HG03442 (cell line): ENCODE data around the gene PLBD2.

Source experiments
- ATAC-seq: cut with Tn5 transposase; IDR thresholded peaks from one replicate; pipeline ENCODE4 v1.9.1; 2021; ENCODE audit warnings: mild to moderate bottlenecking, moderate library complexity; ENCODE audit not compliant: unreplicated experiment

The PLBD2 gene

GRCh38 chr12:113368331-113368730 is 9.9 kb downstream of the PLBD2 start:
- no peak for ATAC-seq

GRCh38 chr12:113369391-113369985 is 11.1 kb downstream of the PLBD2 start:
- ATAC-seq, result no peak

GRCh38 chr12:113370923-113371682 is 12.7 kb downstream of the PLBD2 start:
- no peak for ATAC-seq

GRCh38 chr12:113371808-113372207 is 13.4 kb downstream of the PLBD2 start:
- ATAC-seq, result no peak

- ATAC-seq, result no peak
Measured at GRCh38 chr12:113372371-113372770, 14.0 kb downstream of the PLBD2 start.

- no peak for ATAC-seq
Measured at GRCh38 chr12:113373440-113373839, 15.1 kb downstream of the PLBD2 start.

- ATAC-seq, result no peak
Measured at GRCh38 chr12:113373969-113374368, 15.6 kb downstream of the PLBD2 start.

- no peak for ATAC-seq
Measured at GRCh38 chr12:113374823-113375428, 16.5 kb downstream of the PLBD2 start.

GRCh38 chr12:113378291-113378690 is 19.9 kb downstream of the PLBD2 start:
- ATAC-seq, result no peak

GRCh38 chr12:113381220-113381619 is 22.8 kb downstream of the PLBD2 start:
- ATAC-seq, result no peak

GRCh38 chr12:113382206-113382605 is 23.8 kb downstream of the PLBD2 start:
- no peak for ATAC-seq

- ATAC-seq, result no peak
Measured at GRCh38 chr12:113384778-113385177, 26.4 kb downstream of the PLBD2 start.

- ATAC-seq, result no peak
Measured at GRCh38 chr12:113385282-113385882, 27.0 kb downstream of the PLBD2 start.

GRCh38 chr12:113386866-113387566 is 28.6 kb downstream of the PLBD2 start:
- no peak for ATAC-seq

- ATAC-seq, result no peak
Measured at GRCh38 chr12:113387631-113388030, 29.2 kb downstream of the PLBD2 start.

- ATAC-seq, result no peak
Measured at GRCh38 chr12:113388351-113388750, 30.0 kb downstream of the PLBD2 start.

- ATAC-seq, result no peak
Measured at GRCh38 chr12:113390064-113391043, 32.0 kb downstream of the PLBD2 start.

- ATAC-seq, result no peak
Measured at GRCh38 chr12:113391145-113391544, 32.8 kb downstream of the PLBD2 start.

- ATAC-seq, result no peak
Measured at GRCh38 chr12:113391650-113392337, 33.4 kb downstream of the PLBD2 start.
